Natural killer cell (primary cell): ENCODE results near the gene SPTBN4. TPM values are rescaled to one million over a fixed set of nuclear protein-coding genes. Genes with fewer than 3 reads are reported as not detected.

Experiments used
- ATAC-seq, 3 donors: fragments of 150-1000 bp in 2 of 3; fragments of 200-7000 bp in 1 of 3; cut with Tn5 transposase; 1 replicate in 1 of 3; 2 replicates in 2 of 3; pipeline ENCODE4 v1.10.0; 2021; ENCODE audit warnings: mild to moderate bottlenecking in 2 of 3, moderate library complexity in 2 of 3
- DNase-seq, 2 donors: peaks; one replicate each; pipeline versions ENCODE4 v3.0.0 to v3.0.0-alpha.2; 2013 to 2021; ENCODE audit warnings: mixed read lengths in 1 of 2
- H3K27ac ChIP-seq: one replicate; pipeline ENCODE4 v1.5.1; 2013; ENCODE audit warnings: mild to moderate bottlenecking, low read length
- H3K27me3 ChIP-seq: one replicate; pipeline ENCODE4 v1.6.1; 2013; ENCODE audit warnings: low read length; ENCODE audit not compliant: control insufficient read depth, insufficient read depth
- H3K36me3 ChIP-seq: one replicate; pipeline ENCODE4 v1.6.1; 2013; ENCODE audit warnings: low read length; ENCODE audit not compliant: control insufficient read depth, insufficient read depth
- H3K4me1 ChIP-seq: one replicate; pipeline ENCODE4 v1.6.1; 2013; ENCODE audit warnings: low read length; ENCODE audit not compliant: control insufficient read depth, insufficient read depth
- H3K4me3 ChIP-seq: one replicate; pipeline ENCODE4 v1.5.1; 2013; ENCODE audit warnings: low read length
- H3K9me3 ChIP-seq: one replicate; pipeline ENCODE4 v1.6.1; 2013; ENCODE audit warnings: low read length; ENCODE audit not compliant: control insufficient read depth, insufficient read depth
- H3K27ac Mint-ChIP-seq, 2 donors: one replicate each; pipeline ENCODE4 v1.8.0; 2022; ENCODE audit warnings: mild to moderate bottlenecking in 2 of 2, mixed read lengths in 2 of 2, moderate library complexity in 1 of 2
- H3K27me3 Mint-ChIP-seq, 2 donors: one replicate each; pipeline ENCODE4 v1.8.0; 2022; ENCODE audit warnings: low read depth in 2 of 2, mixed read lengths in 2 of 2
- H3K36me3 Mint-ChIP-seq: one replicate; pipeline ENCODE4 v1.8.0; 2022; ENCODE audit warnings: mixed read lengths
- H3K4me1 Mint-ChIP-seq, 2 donors: one replicate each; pipeline ENCODE4 v1.8.0; 2022; ENCODE audit warnings: mixed read lengths in 2 of 2
- H3K4me3 Mint-ChIP-seq: one replicate; pipeline ENCODE4 v1.8.0; 2022; ENCODE audit warnings: mild to moderate bottlenecking, moderate library complexity, mixed read lengths
- H3K9me3 Mint-ChIP-seq, 2 donors: one replicate each; pipeline ENCODE4 v1.8.0; 2022; ENCODE audit warnings: mixed read lengths in 2 of 2
- CTCF ChIP-seq: fragments of 200-600 bp; IDR thresholded peaks from one replicate; pipeline ENCODE4 v1.8.0; 2022; ENCODE audit warnings: antibody characterized with exemption
- WGBS: methylation state at CpG from one replicate; pipeline ENCODE4 v1.1.7; 2013; ENCODE audit warnings: missing lambda C conversion rate; ENCODE audit not compliant: insufficient coverage; 5-methylcytosine and 5-hydroxymethylcytosine counted together
- intact Hi-C: fragments of 100-400 bp; cut with micrococcal nuclease; formaldehyde crosslinking; loops from one replicate; pipeline ENCODE4 v1.14.2; 2022
- total RNA-seq, 4 donors: library from RNA; stranded (reverse); fragments of 120-200 nt in 1 of 4; gene quantifications; one replicate each; pipeline versions ENCODE4 v1.2.3 to v1.2.4, GENCODE V29; 2013 to 2022

The SPTBN4 gene
- total RNA-seq, 3 donors from 2014 or later (not counting 1 experiment from before 2014, with no cell fraction given): 0.16 to 0.63 (median 0.31) TPM

GRCh38 chr19:40614622-40615411 is 148.0 kb downstream of the SPTBN4 start:
- Histone ChIP-seq H3K4me1 (peaks cover 42% of the 10 kb centered on the region), H3K36me3 (peaks cover 7% of the 10 kb centered on the region), H3K27ac (peak overlapping the region; percentile 68), H3K9me3 (no peaks in the 10 kb centered on the region), H3K4me3 (peak overlapping the region; percentile 76), H3K27me3 (no peaks in the 10 kb centered on the region)
- no peak for TF ChIP-seq CTCF
- Mint-ChIP-seq H3K36me3 (peaks cover 5% of the 10 kb centered on the region), H3K9me3 (no peaks in the 10 kb centered on the region), H3K27ac (peak overlapping the region; percentile 84 to 93), H3K4me3 (peak overlapping the region; percentile 97), H3K4me1 (peaks cover 36 to 49% of the 10 kb centered on the region in 2 donors), H3K27me3 (no peaks in the 10 kb centered on the region)
- DNase-seq: peak in 1 of 2 donors; percentile 84
- ATAC-seq: no peak
- intact Hi-C loops: no loop called here
- 19% methylated on average over 20 of the region's 27 CpGs for WGBS

- Histone ChIP-seq H3K4me3 (no peak overlapping the region), H3K9me3 (no peaks in the 10 kb centered on the region), H3K4me1 (peaks cover 28% of the 10 kb centered on the region), H3K27ac (no peak overlapping the region), H3K27me3 (no peaks in the 10 kb centered on the region), H3K36me3 (peaks cover 9% of the 10 kb centered on the region)
- H3K4me3 Mint-ChIP-seq: no peak overlapping the region
- peak overlapping the region in 1 of 2 donors; percentile 31 for H3K27ac Mint-ChIP-seq
- ATAC-seq (no peak), DNase-seq (no peak)
- peaks cover 22 to 37% of the 10 kb centered on the region in 2 donors for H3K4me1 Mint-ChIP-seq
- TF ChIP-seq CTCF: no peak
- no peaks in the 10 kb centered on the region for H3K9me3 Mint-ChIP-seq
- WGBS: 72% methylated on average over 4 of the region's 5 CpGs
- intact Hi-C loops: no loop called here
- peaks cover 6% of the 10 kb centered on the region for H3K36me3 Mint-ChIP-seq
- H3K27me3 Mint-ChIP-seq: no peaks in the 10 kb centered on the region
Observed at GRCh38 chr19:40616178-40616577, 149.4 kb downstream of the SPTBN4 start.

GRCh38 chr19:40616941-40617340 is 150.1 kb downstream of the SPTBN4 start:
- no peak for DNase-seq
- no peaks in the 10 kb centered on the region for H3K9me3 ChIP-seq
- no peak for ATAC-seq
- H3K27me3 Mint-ChIP-seq: no peaks in the 10 kb centered on the region
- no peak overlapping the region for H3K27ac ChIP-seq
- H3K4me3 Mint-ChIP-seq: no peak overlapping the region
- TF ChIP-seq CTCF: no peak
- H3K4me1 Mint-ChIP-seq: peaks cover 19 to 37% of the 10 kb centered on the region in 2 donors
- no peak overlapping the region for H3K4me3 ChIP-seq
- peaks cover 27% of the 10 kb centered on the region for H3K4me1 ChIP-seq
- no peaks in the 10 kb centered on the region for H3K9me3 Mint-ChIP-seq
- H3K27me3 ChIP-seq: no peaks in the 10 kb centered on the region
- peaks cover 6% of the 10 kb centered on the region for H3K36me3 Mint-ChIP-seq
- 99% methylated on average over 15 of the region's 17 CpGs for WGBS
- H3K36me3 ChIP-seq: peaks cover 10% of the 10 kb centered on the region
- intact Hi-C loops: no loop called here
- H3K27ac Mint-ChIP-seq: no peak overlapping the region
